HG03521 (cell line): ENCODE measurements around the gene HOXA1.
A peak's percentile ranks its signal among the peaks of the same experiment; 100 is the strongest.

ENCODE experiments used
- ATAC-seq: cut with Tn5 transposase; IDR thresholded peaks from one replicate; pipeline ENCODE4 v1.9.1; 2021; ENCODE audit warnings: mild to moderate bottlenecking, moderate library complexity; ENCODE audit not compliant: unreplicated experiment

The HOXA1 gene

DNA sequence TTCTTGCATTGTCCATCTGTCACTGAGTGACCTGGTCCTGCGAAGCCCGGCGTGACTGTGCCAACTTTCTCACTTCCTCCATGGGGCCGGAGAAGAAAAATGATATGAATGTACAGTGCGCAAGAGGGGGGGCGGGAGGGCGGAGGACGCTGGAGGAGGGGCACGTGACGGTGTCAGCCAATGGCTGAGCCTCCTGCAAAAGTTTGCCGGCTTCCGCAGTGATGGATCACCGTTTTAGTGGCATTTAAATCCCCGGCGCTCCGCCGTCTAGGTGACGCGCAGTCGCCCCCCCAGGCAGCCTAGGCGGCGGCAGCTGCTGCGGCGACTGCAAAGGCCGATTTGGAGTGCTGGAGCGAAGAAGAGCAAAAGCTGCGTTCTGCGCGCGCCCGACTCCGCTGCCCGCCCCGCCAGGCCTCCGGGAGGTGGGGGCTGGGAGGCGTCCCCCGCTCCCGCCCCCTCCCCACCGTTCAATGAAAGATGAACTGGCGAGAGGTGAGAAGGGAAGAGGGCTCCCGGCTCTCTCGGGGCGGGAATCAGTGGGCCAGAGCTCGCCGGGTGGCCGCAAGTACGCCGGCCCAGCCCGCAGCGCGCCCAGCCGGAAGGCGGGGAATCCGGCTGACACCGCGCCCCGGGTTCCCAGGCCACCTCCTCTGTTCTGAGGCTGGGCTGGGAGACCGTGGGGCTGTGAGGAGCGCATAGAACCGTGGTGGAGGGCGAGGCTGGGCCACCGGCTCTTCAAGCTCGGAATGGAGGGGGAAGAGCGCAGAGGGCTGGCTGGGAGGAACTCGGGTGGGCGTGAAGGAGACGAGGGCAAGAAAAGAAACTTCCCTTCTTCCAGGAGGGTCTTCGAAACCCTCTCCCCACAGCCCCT, at the start of gene HOXA1:
TSS of gene HOXA1 (minus strand) at position 104 of the 871 bp plus-strand sequence. CDS start at position 16, 88 bp downstream.
- peak; percentile 88 for ATAC-seq

DNA sequence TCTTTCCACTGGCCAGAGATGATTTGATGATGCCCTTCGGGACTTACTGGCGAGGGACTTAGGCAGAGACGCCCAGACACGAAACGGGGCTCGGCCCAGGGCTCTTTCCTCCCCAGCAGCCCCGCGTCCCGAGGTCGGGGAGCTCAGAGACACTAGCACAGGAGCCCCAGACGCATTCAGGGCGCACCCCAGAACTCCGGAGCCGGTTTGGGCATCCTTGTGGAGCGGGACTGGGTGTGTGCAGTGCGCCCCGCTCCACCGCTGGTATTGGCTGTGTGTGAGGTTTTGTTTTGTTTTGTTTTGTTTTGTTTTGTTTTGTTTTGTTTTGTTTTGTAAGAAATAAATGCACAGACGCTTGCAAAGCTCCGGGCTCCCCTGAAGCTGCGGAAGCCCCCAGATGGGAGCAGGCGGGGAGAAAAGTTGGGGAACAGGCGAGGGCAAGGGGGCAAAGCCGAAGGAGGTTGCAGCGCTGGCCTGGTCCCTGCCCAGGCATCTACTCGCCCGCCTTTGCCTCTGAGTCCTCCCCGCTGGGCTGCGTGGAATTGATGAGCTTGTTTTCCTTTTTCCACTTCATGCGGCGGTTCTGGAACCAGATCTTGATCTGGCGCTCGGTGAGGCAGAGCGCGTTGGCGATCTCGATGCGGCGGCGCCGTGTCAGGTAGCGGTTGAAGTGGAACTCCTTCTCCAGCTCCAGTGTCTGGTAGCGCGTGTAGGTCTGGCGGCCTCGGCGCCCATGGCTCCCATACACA, 49.5 kb upstream of the HOXA1 start:
- ATAC-seq: no peak

GRCh38 chr7:27144781-27145164, 49.0 kb upstream of the HOXA1 start:
- no peak for ATAC-seq

DNA sequence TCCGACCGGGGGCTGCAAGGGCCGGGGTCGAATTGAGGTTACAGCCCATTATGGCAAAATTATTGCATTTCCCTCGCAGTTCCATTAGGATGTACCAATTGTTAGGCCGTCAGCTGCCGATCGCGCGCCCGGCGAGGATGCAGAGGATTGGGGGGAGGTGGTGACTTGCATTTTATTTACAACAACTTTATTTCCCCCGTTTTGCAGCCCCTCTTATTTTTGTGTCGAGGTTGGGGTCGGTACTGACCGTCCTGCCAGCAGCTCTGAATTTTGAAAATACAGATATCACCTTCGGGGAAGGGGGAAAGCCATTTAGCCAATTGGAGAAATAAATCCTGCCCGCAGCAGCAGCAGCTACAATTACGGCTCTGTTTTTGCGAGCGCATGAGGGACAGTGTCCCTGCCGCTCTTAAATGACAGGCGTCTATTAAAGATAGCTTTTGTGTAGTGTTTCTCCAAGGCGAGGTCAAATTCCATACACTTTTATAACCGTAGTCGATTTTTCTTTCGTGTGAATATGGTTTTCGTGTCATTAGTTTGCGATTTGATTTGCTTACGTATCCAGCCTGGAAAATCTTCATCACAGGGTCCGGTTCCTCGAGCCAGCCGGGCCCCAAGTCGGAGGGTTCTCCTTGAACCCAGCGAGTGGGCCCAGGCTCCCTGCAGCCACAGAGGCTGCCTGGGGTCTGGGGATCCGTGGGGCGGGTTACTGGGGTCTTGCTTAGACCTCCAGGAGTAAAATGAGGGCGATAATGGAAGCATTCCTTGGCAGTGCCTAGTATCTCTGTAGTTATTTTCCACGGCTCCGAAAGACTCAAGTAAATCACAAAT, 48.4 kb upstream of the HOXA1 start:
- ATAC-seq: no peak

DNA sequence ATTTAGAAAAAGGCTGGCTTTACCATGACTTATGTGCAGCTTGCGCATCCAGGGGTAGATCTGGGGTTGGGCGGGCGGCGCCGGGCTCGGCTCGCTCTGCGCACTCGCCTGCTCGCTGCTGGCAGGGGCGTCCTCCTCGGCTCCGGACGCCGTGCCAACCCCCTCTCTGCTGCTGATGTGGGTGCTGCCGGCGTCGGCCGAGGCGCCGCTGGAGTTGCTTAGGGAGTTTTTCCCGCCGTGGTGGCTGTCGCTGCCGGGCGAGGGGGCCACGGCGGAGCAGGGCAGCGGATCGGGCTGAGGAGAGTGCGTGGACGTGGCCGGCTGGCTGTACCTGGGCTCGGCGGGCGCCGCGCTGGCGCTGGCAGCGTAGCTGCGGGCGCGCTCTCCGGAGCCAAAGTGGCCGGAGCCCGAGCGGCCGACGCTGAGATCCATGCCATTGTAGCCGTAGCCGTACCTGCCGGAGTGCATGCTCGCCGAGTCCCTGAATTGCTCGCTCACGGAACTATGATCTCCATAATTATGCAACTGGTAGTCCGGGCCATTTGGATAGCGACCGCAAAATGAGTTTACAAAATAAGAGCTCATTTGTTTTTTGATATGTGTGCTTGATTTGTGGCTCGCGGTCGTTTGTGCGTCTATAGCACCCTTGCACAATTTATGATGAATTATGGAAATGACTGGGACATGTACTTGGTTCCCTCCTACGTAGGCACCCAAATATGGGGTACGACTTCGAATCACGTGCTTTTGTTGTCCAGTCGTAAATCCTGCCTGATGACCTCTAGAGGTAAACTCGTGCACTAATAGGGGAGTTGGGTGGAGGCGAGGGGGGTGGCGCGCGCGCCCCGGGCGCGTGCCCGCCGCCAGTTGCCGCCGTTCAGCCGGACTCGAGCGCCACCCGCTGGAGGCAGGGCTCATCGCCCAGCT, 47.5 kb upstream of the HOXA1 start, which contains the start of gene HOXA5:
TSS of gene HOXA5 (minus strand) at position 659 of the 927 bp plus-strand sequence. CDS start at position 585, 74 bp downstream.
- peak; percentile 55 for ATAC-seq

DNA sequence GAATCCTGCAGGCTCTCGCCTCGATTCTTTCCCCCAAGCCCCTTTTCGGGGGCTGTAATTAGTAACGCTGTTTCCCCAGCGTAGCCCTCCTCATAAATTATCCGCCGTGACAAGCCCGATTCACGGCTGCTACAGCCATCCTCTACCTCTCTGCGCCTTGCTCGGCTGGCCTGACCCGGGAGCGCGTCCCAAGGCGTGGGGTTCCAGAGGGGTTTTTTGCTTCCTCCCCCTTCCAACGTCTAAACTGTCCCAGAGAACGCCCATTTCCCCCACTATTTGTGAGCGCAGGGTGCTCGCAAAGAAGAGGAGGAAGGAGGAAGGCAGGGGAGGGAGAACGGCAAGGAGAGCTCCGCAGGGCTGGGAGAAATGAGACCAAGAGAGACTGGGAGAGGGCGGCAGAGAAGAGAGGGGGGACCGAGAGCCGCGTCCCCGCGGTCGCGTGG, 46.8 kb upstream of the HOXA1 start:
- no peak for ATAC-seq

DNA sequence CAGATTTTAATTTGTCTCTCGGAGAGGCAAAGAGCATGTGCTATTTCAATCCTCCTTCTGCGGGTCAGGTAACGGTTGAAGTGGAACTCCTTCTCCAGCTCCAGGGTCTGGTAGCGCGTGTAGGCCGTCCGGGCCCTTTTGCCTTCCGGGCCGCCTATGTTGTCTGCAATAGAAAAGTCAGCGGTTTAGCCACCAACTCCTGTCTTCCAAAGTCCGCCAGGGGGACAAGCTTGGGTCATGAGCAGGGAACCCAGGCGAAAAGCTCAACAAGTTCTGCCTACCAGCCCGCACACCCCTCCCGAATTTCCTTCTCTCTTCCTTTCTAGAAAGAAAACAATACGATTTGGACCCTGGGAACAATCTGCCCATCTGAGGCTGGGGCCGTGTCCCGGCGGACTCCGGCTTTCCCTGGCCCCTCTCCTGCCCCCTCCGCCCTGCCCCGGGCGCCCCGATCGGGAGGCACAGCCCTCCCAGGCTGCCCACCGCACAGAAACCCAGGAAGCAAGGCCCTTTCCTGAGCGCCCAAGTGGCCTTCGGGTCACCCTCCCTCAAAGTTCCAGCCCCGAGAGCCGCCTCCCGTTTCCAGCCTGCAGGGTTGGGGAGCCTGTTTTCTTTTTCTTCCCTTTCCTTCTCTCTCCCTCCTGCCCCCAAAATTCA, 46.3 kb upstream of the HOXA1 start:
- no peak for ATAC-seq

DNA sequence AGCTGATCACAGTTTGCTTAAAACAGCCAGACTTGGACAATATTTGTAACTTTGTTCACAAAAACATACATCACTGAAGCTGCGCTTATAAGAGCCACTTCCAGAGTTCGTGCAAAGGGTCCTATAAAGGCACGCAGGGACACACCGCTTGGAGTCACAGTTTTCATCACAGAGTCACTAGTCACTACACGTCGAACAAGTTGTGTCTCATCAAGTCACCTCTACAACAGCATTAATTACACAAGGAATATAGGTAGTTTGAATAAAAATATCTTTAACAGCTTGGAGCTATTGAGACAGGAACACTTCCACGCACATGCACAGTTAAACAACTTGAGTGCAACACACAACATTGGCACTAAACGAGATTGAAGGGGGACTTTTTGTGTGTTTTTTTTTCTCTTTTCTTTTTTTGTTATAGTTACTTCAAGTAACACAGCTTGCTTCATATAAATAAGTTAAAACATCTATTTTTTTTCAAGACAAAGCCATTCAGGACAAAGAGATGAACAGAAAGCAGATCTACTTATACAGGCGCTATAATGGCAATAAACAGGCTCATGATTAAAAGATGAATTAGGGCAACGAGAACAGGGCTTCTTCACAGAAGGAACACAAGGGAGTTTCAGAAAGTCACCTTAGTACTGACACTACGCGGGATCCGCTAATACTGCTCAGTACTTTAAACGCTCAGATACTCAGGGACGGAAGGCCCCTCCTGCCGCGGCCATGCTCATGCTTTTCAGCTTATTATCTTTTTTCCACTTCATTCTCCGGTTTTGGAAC, 45.5 kb upstream of the HOXA1 start:
- no peak for ATAC-seq

- ATAC-seq: no peak
Observed at GRCh38 chr7:27140126-27140857, 44.5 kb upstream of the HOXA1 start.

- ATAC-seq: no peak
Observed at GRCh38 chr7:27139334-27140125, 43.7 kb upstream of the HOXA1 start.

- no peak for ATAC-seq
Observed at GRCh38 chr7:27138985-27139333, 43.2 kb upstream of the HOXA1 start.

GRCh38 chr7:27138472-27138871, 42.7 kb upstream of the HOXA1 start:
- no peak for ATAC-seq

- no peak for ATAC-seq
Observed at GRCh38 chr7:27137640-27138315, 42.0 kb upstream of the HOXA1 start.

- no peak for ATAC-seq
Observed at GRCh38 chr7:27134392-27134791, 38.6 kb upstream of the HOXA1 start.

GRCh38 chr7:27133409-27134231, 37.8 kb upstream of the HOXA1 start:
- ATAC-seq: no peak

GRCh38 chr7:27132978-27133377, 37.2 kb upstream of the HOXA1 start:
- no peak for ATAC-seq
